ENCODE results near the gene FOXP4. TPM values are rescaled to one million over a fixed set of nuclear protein-coding genes. Genes with fewer than 3 reads are reported as not detected.

FOXP4 gene
- total RNA-seq, 4 donors from 2014 or later: 2.4 to 15.1 (median 4.9) TPM

DNA sequence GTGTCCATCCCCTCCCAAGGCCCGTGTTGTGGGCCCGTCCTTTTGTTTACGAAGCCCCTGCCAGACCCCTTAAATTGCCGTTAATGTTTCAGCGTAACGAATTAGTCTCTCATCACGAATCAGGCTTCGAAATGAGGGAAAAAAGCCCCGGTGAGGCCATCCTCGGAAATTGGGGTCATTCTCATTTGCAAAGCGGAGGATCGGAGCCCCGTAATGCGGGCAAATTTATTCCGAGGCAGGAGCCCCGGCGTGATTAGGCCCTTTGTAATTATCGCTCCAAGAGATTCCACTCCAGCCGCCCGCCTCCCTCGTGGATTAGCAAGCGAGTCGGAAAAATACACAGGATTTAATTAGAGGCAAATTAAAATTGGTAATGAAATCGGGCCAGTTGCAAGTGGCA lies 47.2 kb downstream of the FOXP4 start:
- TF ChIP-seq, protein P1, sequence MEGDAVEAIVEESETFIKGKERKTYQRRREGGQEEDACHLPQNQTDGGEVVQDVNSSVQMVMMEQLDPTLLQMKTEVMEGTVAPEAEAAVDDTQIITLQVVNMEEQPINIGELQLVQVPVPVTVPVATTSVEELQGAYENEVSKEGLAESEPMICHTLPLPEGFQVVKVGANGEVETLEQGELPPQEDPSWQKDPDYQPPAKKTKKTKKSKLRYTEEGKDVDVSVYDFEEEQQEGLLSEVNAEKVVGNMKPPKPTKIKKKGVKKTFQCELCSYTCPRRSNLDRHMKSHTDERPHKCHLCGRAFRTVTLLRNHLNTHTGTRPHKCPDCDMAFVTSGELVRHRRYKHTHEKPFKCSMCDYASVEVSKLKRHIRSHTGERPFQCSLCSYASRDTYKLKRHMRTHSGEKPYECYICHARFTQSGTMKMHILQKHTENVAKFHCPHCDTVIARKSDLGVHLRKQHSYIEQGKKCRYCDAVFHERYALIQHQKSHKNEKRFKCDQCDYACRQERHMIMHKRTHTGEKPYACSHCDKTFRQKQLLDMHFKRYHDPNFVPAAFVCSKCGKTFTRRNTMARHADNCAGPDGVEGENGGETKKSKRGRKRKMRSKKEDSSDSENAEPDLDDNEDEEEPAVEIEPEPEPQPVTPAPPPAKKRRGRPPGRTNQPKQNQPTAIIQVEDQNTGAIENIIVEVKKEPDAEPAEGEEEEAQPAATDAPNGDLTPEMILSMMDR (IDR thresholded peaks at IDR 0.05; ENCODE audit: low read depth): no peak

- TF ChIP-seq, protein P1 (IDR thresholded peaks at IDR 0.05; ENCODE audit: low read depth): no peak
Observed at GRCh38 chr6:41593839-41594238, 47.7 kb downstream of the FOXP4 start.

DNA sequence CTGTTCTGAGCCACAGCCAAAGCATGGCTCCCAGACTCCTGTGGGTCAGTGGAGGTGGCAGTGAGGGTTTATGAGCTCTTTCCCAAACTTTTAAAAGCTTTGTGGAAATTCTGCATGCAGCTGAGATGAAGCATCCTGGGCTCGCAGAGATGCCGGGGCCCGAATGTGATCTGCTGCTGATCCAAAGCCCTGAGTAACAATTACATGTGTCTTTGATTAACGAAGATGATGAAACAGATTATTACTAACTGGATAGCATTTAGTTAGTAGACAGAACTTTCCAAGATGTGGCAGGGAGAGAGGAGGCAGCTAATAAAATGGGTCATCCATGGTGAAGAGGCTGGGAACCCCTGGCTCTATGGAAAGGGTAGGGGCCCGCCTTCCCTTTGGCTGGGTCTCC lies 48.1 kb downstream of the FOXP4 start:
- TF ChIP-seq, protein P1 (IDR thresholded peaks at IDR 0.05; ENCODE audit: low read depth): no peak

DNA sequence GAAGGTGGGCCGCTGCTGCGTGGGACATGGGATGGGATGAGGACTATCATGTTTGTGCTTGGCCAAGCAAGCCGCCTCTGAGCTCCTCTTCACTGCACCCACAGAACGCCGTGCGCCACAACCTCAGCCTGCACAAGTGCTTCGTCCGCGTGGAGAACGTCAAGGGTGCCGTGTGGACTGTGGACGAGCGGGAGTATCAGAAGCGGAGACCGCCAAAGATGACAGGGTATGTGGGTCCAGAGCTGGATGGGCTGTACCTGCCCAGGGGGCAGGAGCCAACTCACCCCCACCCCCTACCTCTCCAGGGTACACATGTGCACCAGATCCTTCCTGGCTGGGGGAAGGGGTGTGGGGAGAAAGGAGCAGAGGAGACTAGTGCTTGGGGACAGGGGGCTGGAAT lies 48.6 kb downstream of the FOXP4 start:
- TF ChIP-seq, protein P1 (IDR thresholded peaks at IDR 0.05; ENCODE audit: low read depth): no peak

- TF ChIP-seq, protein P1 (IDR thresholded peaks at IDR 0.05; ENCODE audit: low read depth): no peak
Observed at GRCh38 chr6:41595166-41595565, 49.0 kb downstream of the FOXP4 start.

- TF ChIP-seq, protein P1 (IDR thresholded peaks at IDR 0.05; ENCODE audit: low read depth): no peak
Observed at GRCh38 chr6:41596096-41596685, 50.0 kb downstream of the FOXP4 start.

GRCh38 chr6:41596807-41597206 lies 50.6 kb downstream of the FOXP4 start:
- TF ChIP-seq, protein P1 (IDR thresholded peaks at IDR 0.05; ENCODE audit: low read depth): no peak

Data from subcutaneous adipose tissue (tissue), 4 donors.